ENCODE measurements around the gene PSMB3.

PSMB3 gene

DNA sequence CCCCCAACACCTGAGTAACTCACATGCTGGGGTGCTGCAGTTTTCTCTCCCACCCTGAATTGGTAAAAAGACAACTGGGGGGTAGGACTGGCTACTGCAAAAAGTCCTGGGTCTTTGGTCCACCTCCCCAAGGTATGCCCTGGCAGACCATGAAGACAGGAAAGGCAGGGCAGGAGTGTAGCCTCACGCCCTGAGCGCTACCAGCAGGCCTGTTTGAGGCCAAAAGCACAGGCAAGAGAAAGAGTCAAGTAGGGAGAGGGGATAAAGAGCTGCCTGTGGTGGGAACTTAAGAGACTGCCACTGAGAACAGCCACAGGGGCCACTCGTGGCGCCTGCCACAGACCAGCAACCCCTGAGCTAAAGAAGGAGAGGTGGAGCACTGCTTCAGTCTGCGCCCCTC is 13.8 kb downstream of the PSMB3 start:
- Histone ChIP-seq H2AFZ (ENCODE audit: low read depth) (no peak overlapping the region), H3K4me2 (no peak overlapping the region), H4K20me1 (ENCODE audit: insufficient read depth) (no peaks in the 10 kb centered on the region), H3K4me1 (ENCODE audit: low read depth, poor library complexity, severe bottlenecking) (no peaks in the 10 kb centered on the region), H3K27ac (no peak overlapping the region), H3K27me3 (ENCODE audit: insufficient read depth, low read depth) (no peaks in the 10 kb centered on the region), H3K4me3 (IDR thresholded peaks at IDR 0.05; ENCODE audit: insufficient read depth, low read depth, low read length) (no peak overlapping the region), H3K36me3 (ENCODE audit: insufficient read depth) (no peaks in the 10 kb centered on the region; the same call in 1 of the 2 replicates), H3K9ac (no peak overlapping the region), H3K79me2 (ENCODE audit: insufficient read depth, low read depth) (no peaks in the 10 kb centered on the region)
- TF ChIP-seq, protein P1, sequence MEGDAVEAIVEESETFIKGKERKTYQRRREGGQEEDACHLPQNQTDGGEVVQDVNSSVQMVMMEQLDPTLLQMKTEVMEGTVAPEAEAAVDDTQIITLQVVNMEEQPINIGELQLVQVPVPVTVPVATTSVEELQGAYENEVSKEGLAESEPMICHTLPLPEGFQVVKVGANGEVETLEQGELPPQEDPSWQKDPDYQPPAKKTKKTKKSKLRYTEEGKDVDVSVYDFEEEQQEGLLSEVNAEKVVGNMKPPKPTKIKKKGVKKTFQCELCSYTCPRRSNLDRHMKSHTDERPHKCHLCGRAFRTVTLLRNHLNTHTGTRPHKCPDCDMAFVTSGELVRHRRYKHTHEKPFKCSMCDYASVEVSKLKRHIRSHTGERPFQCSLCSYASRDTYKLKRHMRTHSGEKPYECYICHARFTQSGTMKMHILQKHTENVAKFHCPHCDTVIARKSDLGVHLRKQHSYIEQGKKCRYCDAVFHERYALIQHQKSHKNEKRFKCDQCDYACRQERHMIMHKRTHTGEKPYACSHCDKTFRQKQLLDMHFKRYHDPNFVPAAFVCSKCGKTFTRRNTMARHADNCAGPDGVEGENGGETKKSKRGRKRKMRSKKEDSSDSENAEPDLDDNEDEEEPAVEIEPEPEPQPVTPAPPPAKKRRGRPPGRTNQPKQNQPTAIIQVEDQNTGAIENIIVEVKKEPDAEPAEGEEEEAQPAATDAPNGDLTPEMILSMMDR (conservative IDR thresholded peaks at IDR 0.05; ENCODE audit: low read depth, low read length), result no peak

DNA sequence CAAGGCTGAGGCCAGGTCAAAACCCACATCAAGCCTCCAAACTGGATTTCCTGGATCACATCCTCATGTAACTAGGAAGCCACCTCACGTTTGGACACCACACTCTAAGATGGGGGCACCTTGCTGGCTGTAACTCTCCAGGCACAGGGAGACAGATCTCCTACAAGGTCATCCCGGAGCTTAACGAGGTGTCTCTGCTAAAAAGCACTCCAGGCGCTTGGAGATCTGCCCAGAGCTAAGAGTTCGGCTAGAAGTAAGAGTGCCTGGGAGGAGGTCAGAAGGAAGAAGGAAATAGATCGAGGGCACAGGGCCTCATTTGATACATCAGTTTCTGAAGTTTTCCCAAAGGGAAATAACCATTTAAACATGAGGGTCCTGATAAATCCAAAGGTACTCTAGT is 15.9 kb downstream of the PSMB3 start:
- Histone ChIP-seq H3K4me1 (ENCODE audit: low read depth, poor library complexity, severe bottlenecking) (no peaks in the 10 kb centered on the region), H3K4me2 (no peak overlapping the region), H3K27me3 (ENCODE audit: insufficient read depth, low read depth) (no peaks in the 10 kb centered on the region), H3K36me3 (ENCODE audit: insufficient read depth) (no peaks in the 10 kb centered on the region), H3K4me3 (IDR thresholded peaks at IDR 0.05; ENCODE audit: insufficient read depth, low read depth, low read length) (no peak overlapping the region), H4K20me1 (ENCODE audit: insufficient read depth) (no peaks in the 10 kb centered on the region), H3K79me2 (ENCODE audit: insufficient read depth, low read depth) (no peaks in the 10 kb centered on the region), H2AFZ (ENCODE audit: low read depth) (no peak overlapping the region), H3K9ac (no peak overlapping the region), H3K27ac (no peak overlapping the region)
- TF ChIP-seq, protein P1 (conservative IDR thresholded peaks at IDR 0.05; ENCODE audit: low read depth, low read length), result no peak

DNA sequence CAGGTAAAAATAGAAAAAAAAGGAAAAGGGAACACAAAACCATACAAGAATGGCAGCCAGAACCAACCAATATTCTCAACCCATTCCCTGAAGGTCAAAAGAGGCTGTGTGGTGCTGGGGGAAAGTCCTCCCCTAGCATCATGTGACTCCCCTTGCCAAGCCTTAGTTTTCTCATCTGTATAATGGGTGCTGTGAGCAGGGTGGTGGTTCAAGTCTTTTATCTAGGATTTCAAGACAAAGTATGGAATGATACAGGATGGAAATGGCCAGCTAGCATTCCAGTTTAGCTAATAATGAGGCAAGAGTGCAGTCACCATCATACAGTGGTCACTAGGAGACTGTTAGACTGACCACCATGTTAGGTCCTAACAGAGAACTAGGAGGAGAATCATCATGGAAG is 20.7 kb downstream of the PSMB3 start:
- no peaks in the 10 kb centered on the region for H3K27me3 ChIP-seq (ENCODE audit: insufficient read depth, low read depth)
- H3K4me1 ChIP-seq (ENCODE audit: low read depth, poor library complexity, severe bottlenecking), result no peaks in the 10 kb centered on the region
- no peak overlapping the region for H3K4me2 ChIP-seq
- H3K79me2 ChIP-seq (ENCODE audit: insufficient read depth, low read depth), result no peaks in the 10 kb centered on the region
- no peak overlapping the region for H3K27ac ChIP-seq
- H3K4me3 ChIP-seq (IDR thresholded peaks at IDR 0.05; ENCODE audit: insufficient read depth, low read depth, low read length), result no peak overlapping the region
- H4K20me1 ChIP-seq (ENCODE audit: insufficient read depth), result no peaks in the 10 kb centered on the region
- no peak overlapping the region for H3K9ac ChIP-seq
- H2AFZ ChIP-seq (ENCODE audit: low read depth), result no peak overlapping the region
- no peaks in the 10 kb centered on the region for H3K36me3 ChIP-seq (ENCODE audit: insufficient read depth)
- TF ChIP-seq, protein P1 (conservative IDR thresholded peaks at IDR 0.05; ENCODE audit: low read depth, low read length), result no peak

DNA sequence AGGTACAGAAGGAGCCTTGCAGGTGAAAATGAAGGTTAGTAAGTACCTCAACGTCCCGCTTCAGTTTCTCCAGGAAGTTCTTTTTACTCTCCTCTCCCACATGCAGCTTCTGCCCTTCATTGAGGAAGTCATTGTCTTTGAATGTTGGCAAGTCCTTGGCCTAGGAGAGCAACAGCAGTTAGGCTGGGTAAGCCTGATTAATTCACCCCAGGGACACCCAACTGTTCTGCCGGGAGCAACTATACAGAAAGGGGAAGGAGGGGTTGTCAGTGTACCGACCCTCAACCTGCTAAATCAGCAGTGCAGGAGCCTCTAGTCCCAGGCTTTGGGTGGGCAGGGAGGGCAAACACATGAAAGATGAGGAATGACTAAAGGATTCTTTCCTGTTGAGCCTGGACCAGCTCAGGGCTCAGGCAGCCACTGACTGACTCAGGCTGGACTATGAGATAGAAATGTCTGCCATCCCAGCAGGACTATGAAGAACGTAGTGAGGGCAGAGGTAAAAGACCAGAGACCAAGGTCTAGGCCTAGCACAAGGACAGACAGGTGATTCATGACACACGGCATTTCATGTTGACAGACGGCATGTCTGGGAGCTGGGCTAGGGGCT is 25.2 kb downstream of the PSMB3 start:
- no peak overlapping the region for H3K4me3 ChIP-seq (IDR thresholded peaks at IDR 0.05; ENCODE audit: insufficient read depth, low read depth, low read length)
- H3K27me3 ChIP-seq (ENCODE audit: insufficient read depth, low read depth), result no peaks in the 10 kb centered on the region
- H4K20me1 ChIP-seq (ENCODE audit: insufficient read depth), result no peaks in the 10 kb centered on the region
- H3K27ac ChIP-seq, result no peak overlapping the region
- no peak overlapping the region for H2AFZ ChIP-seq (ENCODE audit: low read depth)
- TF ChIP-seq, protein P1 (conservative IDR thresholded peaks at IDR 0.05; ENCODE audit: low read depth, low read length), result no peak
- H3K4me2 ChIP-seq, result no peak overlapping the region
- no peaks in the 10 kb centered on the region for H3K4me1 ChIP-seq (ENCODE audit: low read depth, poor library complexity, severe bottlenecking)
- no peaks in the 10 kb centered on the region for H3K79me2 ChIP-seq (ENCODE audit: insufficient read depth, low read depth)
- H3K36me3 ChIP-seq (ENCODE audit: insufficient read depth), result no peaks in the 10 kb centered on the region; the same call in 1 of the 2 replicates
- no peak overlapping the region for H3K9ac ChIP-seq
